Sciatic nerve (tissue), 2 donors: ENCODE measurements around the gene RSPH1. TPM values are rescaled to one million over a fixed set of nuclear protein-coding genes. Genes with fewer than 3 reads are reported as not detected.
A peak's percentile ranks its signal among the peaks of the same experiment; 100 is the strongest.

Experiments used
- ATAC-seq: fragments of 200-7000 bp; cut with Tn5 transposase; one replicate; pipeline ENCODE4 v1.9.1; 2020; ENCODE audit warnings: mild to moderate bottlenecking, moderate library complexity
- DNase-seq: peaks from one replicate; pipeline ENCODE4 v3.0.0-alpha.2; 2020; ENCODE audit warnings: low spot score
- intact Hi-C: fragments of 100-400 bp; cut with DNase I; formaldehyde crosslinking; loops from one replicate; pipeline ENCODE4 v1.14.2; 2022
- total RNA-seq: library from RNA; stranded (reverse); fragmentation: NEBNext Ultra II Directional; extraction: Animal tissue kit (Norgen Biotek cat#: 25700); gene quantifications from one replicate; pipeline ENCODE4 v1.2.1, GENCODE V29; 2021
- donor health status: DM: no; HTN: no; CAD: no.
- donor health status: DM: no; HTN: no; CAD: no.

The RSPH1 gene
- total RNA-seq, 1 donor from 2014 or later, result 0.58 TPM

GRCh38 chr21:42440187-42440792 is 55.7 kb downstream of the RSPH1 start:
- intact Hi-C loops, result no loop called here
- DNase-seq, result no peak
- no peak for ATAC-seq

GRCh38 chr21:42439284-42440186 is 56.5 kb downstream of the RSPH1 start:
- ATAC-seq (no peak), DNase-seq (no peak)
- intact Hi-C loops, result no loop called here

GRCh38 chr21:42438316-42439205 is 57.5 kb downstream of the RSPH1 start:
- ATAC-seq (no peak), DNase-seq (no peak)
- intact Hi-C loops, result no loop called here

GRCh38 chr21:42437786-42438185 is 58.2 kb downstream of the RSPH1 start:
- ATAC-seq (no peak), DNase-seq (no peak)
- intact Hi-C loops, result no loop called here

- DNase-seq (no peak), ATAC-seq (no peak)
- intact Hi-C loops, result no loop called here
Observed at GRCh38 chr21:42436914-42437313, 59.1 kb downstream of the RSPH1 start.

GRCh38 chr21:42435833-42436232 is 60.2 kb downstream of the RSPH1 start:
- ATAC-seq, result no peak
- intact Hi-C loops, result no loop called here
- DNase-seq, result no peak

- intact Hi-C loops, result no loop called here
- DNase-seq, result no peak
- ATAC-seq, result no peak
Observed at GRCh38 chr21:42435401-42435800, 60.6 kb downstream of the RSPH1 start.

- ATAC-seq, result no peak
- intact Hi-C loops, result no loop called here
- DNase-seq, result no peak
Observed at GRCh38 chr21:42434884-42435283, 61.1 kb downstream of the RSPH1 start.

GRCh38 chr21:42433946-42434551 is 62.0 kb downstream of the RSPH1 start:
- no peak for DNase-seq
- intact Hi-C loops, result no loop called here
- ATAC-seq, result no peak

- intact Hi-C loops, result no loop called here
- ATAC-seq, result no peak
- no peak for DNase-seq
Observed at GRCh38 chr21:42432695-42433094, 63.3 kb downstream of the RSPH1 start.

GRCh38 chr21:42431196-42431595 is 64.8 kb downstream of the RSPH1 start:
- intact Hi-C loops, result no loop called here
- DNase-seq (peak; percentile 32), ATAC-seq (no peak)

- ATAC-seq (no peak), DNase-seq (no peak)
- intact Hi-C loops, result no loop called here
Observed at GRCh38 chr21:42430521-42430920, 65.5 kb downstream of the RSPH1 start.

GRCh38 chr21:42429856-42430255 is 66.2 kb downstream of the RSPH1 start:
- ATAC-seq, result no peak
- intact Hi-C loops, result no loop called here

GRCh38 chr21:42429021-42429420 is 67.0 kb downstream of the RSPH1 start:
- intact Hi-C loops, result no loop called here
- DNase-seq (peak; percentile 10), ATAC-seq (no peak)

More at GRCh38 chr21:42429856-42430255, 66.2 kb downstream of the RSPH1 start:
- peak; percentile 27 for DNase-seq

GRCh38 chr21:42427809-42428419 is 68.1 kb downstream of the RSPH1 start:
- ATAC-seq (no peak), DNase-seq (no peak)
- intact Hi-C loops, result no loop called here

- intact Hi-C loops, result no loop called here
- ATAC-seq (no peak), DNase-seq (no peak)
Observed at GRCh38 chr21:42426876-42427480, 69.0 kb downstream of the RSPH1 start.

- intact Hi-C loops, result no loop called here
- no peak for ATAC-seq
- no peak for DNase-seq
Observed at GRCh38 chr21:42426424-42426823, 69.6 kb downstream of the RSPH1 start.

GRCh38 chr21:42425591-42425990 is 70.4 kb downstream of the RSPH1 start:
- DNase-seq, result no peak
- intact Hi-C loops, result no loop called here

More at GRCh38 chr21:42425591-42425990, 70.4 kb downstream of the RSPH1 start:
- ATAC-seq, result no peak
